GM21526 (cell line): ENCODE measurements around the gene C16orf92.
"Not testable (repeated sequence)": the region's sequence is repeated elsewhere in the genome, so short reads cannot be mapped to it uniquely, and the experiment has no call there.

Experiments
- ATAC-seq: cut with Tn5 transposase; IDR thresholded peaks from one replicate; pipeline ENCODE4 v1.9.1; 2021; ENCODE audit warnings: moderate library complexity; ENCODE audit not compliant: unreplicated experiment, low FRiP score

Gene C16orf92

DNA sequence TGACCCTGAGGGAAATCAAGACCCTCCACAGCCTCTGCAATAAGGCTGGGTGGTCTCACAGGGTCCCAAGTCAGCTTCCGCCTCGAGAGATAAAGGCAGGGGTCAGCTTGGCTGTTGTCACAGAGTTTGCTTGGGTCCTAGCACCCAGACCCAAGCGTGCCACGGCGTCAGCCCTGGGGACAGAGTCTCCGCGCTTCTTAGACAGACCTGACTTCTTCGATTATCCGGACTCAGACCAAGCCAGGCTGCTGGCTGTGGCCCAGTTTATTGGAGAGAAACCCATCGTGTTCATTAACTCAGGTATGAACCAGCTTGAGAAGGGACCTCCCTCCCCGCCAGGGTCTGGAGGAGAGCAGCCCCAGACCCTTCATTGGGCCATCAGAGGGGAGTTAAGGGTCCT lies 588 bp downstream of the C16orf92 start:
- ATAC-seq, result no peak

DNA sequence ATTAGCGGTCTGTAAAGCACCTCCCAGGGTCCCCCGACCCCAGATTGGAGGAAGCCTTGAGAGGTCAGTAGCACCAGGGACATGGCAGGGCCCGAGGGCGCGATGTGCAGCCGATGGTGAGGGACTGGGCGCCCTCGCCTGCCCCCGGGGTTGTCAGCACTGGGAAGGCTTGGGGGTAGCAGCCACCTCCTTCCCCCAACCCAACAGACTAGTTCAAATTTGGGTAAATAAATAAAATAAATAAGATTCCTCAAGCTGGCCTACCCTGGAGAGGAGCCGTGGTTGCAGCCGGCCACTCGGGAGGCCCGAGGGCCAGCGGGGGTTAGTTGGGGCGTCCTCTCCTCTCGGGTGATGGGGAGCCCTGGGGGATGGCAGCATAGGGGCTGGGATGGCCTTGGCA lies 1.5 kb downstream of the C16orf92 start:
- no peak for ATAC-seq

DNA sequence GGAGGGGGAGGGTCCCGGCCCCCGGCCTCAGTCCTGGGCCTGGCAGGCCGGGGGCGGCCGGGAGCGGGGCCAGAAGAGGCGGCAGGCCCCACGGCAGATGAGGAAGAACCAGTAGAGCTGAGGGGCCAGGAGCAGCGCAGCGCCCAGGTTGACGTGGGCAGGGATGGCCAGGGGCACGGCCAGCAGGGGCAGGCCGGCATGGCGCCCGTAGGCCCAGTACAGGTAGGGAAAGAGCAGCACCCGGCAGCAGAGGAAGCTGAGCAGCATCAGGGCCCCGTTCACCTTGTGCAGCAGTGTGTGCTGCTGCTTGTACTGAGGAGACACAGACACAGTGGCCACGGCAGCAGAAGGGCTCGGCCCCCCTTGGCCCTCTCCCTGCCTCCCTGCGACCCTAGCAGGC lies 2.2 kb downstream of the C16orf92 start:
- ATAC-seq, result no peak

DNA sequence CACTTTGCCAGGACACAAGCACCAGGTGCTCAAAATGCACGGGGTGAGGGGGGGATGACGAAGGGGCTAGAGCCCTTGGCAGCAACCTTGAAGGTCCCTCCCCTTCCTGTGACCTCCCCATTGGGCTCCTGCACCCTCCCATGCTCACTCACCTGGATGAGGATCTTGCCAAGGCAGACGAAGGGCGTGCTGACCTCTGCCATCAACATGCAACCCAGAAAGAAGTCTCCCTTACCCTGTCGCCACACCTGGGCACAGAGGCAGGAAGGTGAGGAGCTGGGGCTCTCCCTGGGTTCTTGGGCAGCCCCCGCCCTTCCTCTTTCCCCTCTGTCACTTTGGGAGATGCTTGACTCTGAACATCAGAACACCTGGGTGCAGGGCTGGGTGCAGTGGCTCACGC lies 2.6 kb downstream of the C16orf92 start:
- ATAC-seq, result no peak

DNA sequence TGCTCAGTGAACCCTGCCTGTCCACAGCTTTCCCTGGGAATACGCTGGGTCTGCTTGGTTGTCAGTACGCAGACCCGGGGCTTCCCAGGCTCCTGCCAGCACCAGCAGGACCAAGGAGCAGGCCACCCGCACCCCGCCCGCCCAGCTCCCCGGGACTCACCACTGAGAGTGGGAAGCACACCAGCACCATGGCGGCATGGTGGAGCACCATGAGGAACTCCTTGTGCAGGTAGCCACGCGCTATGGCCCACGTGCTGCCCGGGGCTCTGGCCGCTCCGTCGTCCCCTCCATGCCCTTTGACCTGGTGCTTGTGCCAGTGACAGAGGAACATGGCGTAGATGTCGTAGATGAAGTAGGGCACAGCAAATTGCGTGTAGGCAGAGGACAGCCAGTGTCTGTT lies 3.5 kb downstream of the C16orf92 start:
- ATAC-seq, result no peak

DNA sequence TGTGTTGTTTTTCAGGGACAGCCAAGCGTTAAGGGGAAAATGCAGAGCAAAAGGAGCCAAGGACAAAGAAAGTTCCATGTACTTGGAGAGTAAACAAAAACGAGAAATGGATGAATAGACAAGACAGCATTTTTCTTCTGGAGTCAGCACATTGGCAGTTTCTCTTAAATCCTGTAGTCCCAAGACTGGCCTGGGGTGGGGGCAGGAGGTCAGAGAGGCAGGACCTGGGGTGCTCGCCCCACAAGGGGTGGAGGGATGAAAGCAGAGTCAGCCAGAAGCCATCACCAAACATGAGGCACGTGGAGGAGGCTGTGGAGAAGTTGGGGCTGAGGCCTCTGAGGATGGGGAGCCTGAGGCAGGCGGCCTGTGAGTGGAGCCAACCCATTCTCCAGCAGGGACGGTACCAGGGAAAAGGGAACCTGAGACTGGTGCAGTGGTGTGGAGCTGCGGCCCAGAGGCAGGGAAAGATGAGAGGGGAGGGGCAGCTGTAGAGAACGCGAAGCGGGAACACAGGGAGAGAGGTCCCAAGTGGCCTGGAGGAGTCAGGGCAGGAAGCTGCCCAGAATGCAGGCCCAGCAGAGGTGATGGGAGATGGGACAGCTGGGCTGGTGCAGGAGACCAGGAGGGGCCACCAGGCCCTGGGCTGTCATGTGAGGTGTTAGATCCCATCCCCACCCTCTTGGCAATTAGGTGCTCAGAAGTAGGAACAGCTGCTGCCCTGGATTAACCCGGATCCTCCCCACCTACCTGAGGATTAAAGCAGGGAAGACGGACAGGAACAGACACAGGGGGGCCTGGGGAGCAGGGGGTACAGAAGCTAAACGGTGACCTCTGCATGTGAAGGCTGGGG lies 4.8 kb downstream of the C16orf92 start:
- ATAC-seq, result no peak

DNA sequence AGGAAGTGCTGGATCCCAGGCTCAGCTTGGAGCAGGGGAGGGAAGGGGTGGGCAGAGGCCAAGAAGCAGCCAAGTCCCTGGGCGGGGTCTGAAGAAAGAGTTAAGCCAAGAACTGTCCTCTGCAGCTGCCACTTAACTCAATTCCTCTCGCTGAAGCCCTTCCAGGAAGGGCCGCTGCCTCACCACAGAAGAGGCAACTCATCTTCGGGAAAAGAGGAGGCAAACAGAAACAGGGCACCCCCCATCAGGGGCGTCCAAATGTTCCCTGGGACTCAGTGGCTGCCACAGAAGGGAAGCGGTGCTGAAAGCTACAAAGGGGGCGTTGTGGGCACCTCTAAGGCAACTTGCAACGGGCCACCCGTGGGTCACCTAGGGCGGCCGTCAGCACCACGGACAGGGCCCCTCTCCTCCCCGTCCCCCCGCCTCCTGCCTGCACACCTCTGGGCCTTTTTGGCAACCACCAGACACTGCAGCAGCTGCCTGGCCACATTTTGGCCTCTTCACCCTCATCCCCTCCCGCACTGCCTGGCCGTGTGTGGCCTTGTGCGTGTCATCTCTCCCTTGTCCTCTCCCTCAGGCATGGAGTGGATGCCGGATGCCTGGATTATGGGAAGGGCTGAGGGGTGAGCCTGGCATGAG lies 5.6 kb downstream of the C16orf92 start:
- no peak for ATAC-seq

DNA sequence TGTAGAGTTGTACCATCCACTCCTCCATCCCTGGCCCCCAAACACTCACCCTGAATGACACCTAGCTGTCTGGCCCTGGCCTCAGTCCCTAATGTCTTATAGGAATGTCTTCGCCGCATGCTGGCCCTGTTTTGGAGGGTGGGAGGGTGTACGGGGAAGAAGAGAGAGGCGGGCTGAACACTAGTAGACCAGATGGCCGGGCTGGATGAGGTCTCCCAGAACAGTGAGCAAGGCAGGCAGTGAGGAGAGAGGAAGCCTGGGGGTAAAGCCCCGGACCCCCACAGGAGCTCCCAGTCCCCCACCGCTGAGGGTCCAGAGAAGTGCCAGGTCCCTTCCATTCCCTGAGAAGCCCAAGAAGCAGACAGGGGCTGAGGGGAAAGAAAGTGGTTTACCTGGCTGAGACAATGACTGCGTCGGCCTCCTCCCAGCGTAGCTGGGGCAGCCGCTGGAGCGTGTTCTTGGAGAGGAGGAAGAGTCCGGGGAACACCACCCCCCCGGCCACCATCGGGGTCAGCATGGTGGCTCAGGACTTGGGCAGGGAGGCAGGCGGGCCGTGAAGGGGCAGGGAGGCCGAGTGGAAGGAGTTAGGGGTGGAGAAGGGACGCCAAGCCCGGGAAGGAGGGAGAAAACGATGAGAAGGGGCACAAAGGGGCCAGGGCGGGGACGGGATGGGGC lies 7.2 kb downstream of the C16orf92 start:
- ATAC-seq, result no peak

DNA sequence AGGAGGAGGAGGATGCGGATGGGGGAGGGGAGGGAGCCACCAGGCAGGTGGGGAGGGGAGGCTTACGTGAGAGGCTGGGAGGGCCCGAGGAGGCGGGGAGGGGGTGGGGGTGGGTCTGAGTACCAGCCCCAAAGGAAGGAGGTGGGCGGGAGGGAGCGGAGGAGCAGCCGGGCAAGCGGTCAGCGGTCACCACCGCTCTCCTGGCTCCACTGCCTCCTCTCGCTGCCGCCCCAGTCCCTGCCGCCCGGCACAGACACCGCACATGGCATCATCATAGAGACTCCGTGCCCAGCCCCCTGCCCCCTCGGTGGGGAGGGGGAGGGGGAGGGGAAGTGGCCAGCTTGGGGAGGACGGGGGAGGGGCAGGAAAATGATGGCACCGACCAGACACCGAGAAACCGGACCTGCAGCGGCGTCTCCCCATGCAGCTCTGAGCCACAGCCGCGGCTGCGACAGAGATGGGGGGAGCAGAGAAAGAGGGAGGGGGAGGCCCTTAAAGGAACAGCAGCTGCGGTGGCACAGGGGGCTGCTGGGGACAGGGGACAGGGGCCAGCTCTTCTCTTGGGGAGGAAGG lies 7.9 kb downstream of the C16orf92 start, which contains the start of gene TLCD3B:
Gene TLCD3B (minus strand): TSS at position 431 of the 573 bp plus-strand sequence. CDS start 744 bp downstream, outside the sequence.
- no peak for ATAC-seq

DNA sequence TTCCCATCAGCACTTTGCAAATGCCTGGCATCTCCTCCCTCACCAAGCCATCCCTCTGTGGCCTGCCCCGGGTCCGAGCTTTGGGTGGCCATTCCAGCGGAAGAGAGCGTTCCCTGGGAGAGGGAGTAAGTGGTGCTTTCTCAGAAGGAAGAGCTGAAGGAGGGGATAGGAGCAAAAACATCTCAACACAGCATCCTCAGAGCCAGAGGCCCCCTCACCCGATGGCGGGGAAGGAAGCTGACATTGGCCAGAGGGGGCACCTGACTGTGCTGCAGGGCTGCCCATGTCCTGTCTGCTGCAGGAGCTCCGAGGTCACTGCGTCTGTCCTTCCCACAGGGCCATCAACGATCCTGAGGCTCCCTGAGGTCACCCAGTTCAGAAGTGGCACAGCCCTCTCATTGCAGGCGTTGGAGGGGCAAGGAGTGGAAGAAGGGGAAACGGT lies 8.5 kb downstream of the C16orf92 start:
- ATAC-seq, result no peak

DNA sequence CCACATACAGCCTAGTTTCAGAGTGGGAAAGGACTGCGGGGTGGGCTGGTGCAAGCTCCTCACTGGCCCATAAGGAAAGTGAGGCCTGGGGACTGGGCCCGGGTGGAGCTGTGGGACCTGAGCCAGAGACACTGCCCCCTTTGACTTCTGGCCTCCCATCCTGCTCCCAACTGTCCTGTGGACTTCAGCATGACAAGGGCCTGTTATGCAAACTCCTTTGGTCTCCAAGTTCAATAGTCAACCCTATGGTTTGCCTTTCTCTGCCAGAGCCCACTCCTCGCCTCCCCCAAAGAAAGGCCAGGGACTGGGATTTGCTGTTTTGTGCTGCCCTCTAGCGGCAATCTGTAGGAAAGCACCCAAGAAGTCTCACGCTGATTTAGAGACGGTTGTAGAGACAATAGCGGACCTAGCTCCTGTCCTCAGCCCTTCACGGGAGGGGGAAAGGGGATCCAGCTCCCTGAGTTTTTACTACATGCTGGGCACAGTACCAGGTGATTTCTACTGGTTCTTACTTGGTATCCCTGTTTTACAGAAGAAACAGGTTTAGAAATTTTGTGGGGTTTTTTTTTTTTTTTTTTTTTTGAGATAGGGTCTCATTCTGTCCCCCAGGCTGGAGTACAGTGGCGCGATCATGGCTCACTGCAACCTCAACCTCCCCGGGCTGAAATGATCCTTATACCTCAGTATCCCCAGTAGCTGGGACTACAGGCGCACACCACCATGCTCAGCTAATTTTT lies 9.3 kb downstream of the C16orf92 start:
- no peak for ATAC-seq

DNA sequence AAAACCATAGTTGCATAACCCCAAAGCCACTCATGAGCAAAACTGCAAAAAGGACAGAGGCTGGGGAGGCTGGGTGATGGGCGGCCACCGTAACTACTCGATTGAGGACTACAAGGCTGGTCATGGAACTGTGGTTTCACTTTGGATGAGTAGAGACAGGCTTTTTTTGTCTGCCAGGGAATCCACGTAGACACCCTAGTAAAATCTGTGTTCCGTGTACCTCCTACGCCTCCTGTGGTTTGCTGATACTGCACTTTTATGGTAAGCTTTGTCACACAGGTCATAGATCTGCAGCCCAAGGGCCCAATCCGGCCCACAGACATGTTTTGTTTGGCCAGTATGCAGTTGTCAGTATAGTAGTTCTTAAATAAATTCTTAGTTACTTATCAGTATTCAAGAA lies 10.3 kb downstream of the C16orf92 start:
- ATAC-seq, result no peak

DNA sequence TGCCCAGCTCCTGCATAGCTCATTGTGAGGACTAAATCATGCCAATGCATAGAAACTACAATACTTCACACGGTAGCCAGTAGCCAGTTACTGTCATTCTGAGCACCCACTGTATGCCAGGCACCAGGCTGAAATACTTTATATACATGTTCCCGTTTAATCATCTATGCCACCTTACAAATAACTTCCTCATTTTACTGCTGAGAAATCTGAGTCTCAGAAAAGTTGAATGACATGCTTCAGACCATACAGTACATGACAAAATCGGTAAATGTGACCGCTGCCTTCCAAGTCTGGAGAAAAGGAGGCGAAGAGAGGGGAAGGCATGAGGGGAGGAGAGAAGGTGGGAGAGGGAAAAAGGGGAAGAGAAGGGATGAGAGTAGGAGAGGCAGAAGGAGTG lies 17.2 kb downstream of the C16orf92 start:
- ATAC-seq, result no peak

DNA sequence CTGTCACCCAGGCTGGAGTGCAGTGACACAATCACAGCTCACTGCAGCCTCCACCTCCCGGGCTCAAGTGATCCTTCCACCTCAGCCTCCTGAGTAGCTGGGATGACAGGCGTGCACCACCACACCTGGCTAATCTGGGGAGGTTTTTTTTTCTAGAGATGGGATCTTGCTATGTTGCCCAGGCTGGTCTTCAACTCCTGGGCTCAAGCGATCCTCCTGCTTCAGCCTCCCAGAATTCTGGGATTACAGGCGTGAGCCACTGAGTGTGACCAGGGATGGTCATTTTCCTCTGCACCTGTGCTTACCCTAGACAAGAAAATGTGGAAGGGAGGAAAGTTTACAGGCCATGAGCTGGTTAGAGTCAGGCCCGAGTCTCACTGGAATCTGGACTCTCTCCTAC lies 17.7 kb downstream of the C16orf92 start:
- not testable (repeated sequence) for ATAC-seq

DNA sequence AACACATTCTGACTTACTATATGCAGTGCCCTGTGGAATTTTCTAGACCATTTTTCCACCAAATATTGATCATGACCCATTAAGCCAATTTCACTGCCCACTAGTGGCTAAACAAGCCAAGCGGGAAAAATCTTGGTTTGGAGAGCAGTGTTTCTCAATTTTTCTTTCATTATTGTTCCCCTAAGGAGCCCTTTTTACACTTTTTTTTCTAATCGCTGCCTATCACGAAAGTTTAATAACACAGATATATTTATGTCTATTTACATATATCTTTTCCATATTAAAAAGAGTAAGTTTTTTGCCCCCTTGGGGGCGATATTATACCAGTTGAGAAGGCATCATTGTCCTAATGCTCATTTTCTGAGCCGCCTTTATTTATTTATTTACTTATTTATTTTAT lies 18.8 kb downstream of the C16orf92 start:
- no peak for ATAC-seq

DNA sequence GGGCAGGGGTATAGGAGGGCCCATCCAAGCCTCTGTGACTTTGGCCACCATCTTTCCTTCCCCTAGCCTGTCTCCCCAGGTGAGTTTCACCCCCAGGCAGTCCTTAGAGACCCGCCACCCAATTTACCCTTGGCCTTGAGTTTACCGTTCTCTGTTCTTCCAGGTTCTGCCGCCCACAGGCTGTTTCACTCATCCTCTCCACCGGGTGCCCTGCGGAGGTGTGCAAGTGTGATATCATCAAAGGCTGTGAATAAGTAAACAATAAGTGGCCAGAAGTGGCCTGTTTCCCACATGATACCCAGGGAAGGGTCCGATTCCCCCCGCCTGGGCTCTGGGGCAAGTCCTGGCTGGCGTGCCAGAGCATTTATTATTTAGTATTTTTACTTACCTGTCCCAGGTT lies 23.2 kb downstream of the C16orf92 start:
- ATAC-seq, result no peak

DNA sequence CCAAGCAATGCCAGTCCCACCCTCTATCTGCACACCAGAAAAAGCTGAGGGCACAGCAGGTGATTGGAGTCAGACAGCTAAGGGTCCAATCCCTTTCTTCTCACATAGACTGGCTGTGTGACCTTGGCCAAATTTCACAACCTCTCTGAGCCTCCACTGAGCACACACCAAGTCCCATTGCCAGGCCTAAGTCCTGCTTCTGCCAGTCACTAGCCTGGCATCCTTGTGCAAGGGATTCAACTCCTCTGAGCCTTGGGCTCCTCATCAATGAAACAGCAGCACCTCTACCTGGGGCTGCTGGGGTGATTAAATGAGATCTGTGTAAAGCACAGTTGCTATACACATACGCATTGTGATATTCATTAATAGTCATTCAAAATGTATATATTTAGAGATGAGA lies 23.6 kb downstream of the C16orf92 start:
- no peak for ATAC-seq

DNA sequence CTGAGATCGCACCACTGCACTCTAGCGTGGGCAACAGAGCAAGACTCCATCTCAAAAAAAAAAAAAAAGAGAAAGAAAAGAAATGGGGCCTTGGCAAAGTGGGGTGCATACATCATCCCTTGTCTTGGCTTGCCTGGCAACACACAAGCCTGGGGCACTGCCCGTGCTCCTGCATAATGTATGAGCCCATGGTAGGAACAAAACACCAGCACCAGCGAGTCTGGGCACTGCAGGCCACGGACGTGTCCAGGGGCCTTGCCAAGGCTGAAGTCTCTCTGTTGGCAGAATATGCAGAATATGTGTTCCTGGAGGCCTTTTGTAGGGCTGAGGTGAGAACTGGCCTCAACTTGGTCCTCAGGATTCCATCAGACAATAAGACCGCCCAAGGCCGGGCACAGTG lies 26.9 kb downstream of the C16orf92 start:
- no peak for ATAC-seq

DNA sequence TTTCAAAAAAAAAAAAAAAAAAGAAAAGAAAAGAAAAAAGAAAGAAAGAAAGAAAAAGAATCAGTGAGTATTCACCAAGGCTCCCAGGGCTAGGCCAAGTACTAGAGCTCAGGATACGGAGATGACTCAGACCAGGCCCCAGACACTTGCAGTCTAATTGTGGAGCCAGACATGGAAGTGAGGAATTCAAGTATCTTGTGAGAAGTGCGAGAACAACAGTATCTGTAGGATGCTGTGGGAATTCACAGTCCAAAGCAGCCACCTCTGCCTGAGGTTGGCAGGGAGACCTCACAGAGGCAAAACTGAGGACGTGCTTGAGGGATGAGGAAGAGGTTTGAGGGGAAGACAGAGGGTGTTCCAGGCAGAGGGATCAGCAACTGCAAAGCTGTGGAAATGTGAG lies 28.5 kb downstream of the C16orf92 start:
- ATAC-seq, result no peak

DNA sequence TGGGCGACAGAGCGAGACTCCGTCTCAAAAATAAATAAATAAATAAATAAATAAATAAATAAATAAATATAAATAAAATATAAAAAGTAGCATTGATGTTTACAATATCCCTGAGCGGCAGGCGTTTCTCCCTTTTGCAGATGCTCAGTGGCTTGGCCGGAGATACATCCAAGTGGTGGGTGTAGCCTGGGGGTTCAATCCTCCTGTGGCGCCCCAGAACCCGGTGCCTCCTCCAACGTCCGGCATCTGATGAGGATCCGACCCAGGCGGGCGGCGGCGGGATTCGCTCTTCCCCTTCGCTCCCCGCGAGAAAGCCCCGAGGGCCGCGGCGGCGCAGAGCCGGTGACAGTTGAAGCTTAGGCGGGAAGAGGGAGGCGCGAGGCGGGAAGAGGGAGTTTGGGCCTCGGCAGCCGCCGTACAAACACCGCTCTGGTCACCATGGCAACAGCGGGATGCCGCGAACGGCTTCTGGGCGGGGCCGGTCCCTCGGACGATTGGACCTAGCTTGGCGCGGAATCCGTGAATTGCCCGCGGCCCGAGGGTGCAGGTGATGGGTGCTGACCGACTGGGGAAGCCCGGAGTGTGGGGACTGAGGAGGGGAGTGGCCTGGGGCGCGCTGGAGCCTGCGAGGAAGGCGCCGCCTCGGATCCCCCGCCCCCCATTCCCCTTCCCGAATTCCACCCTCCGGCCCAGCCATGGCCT lies 29.8 kb downstream of the C16orf92 start:
- ATAC-seq, result no peak
